OCI-LY7 (cell line): ENCODE measurements around the gene CAB39. TPM values are rescaled to one million over a fixed set of nuclear protein-coding genes. Genes with fewer than 3 reads are reported as not detected.

ENCODE experiments used
- BruUV-seq: library from RNA; stranded (reverse); fragments of 400-500 nt; replicated peaks from 2 replicates; lab custom pipeline; 2021; lab: Mats Ljungman, UMichigan
- CTCF ChIA-PET: fragments of 300-600 bp; sonication (Branson Sonifier 250); formaldehyde crosslinking; loops from one replicate; lab custom pipeline; 2022; ENCODE audit warnings: antibody characterized with exemption; ENCODE audit not compliant: unreplicated experiment; lab: Charles Lee
- POLR2A ChIA-PET: fragments of 300-600 bp; sonication (Branson Sonifier 250); formaldehyde crosslinking; loops from one replicate; lab custom pipeline; 2022; ENCODE audit warnings: antibody characterized with exemption; lab: Charles Lee
- DNase-seq: peaks from one replicate; pipeline ENCODE4 v3.0.0-alpha.2; 2015; ENCODE audit warnings: low spot score
- H2AFZ ChIP-seq: fragments of 200-600 bp; sonication (generic), shearing (Covaris generic); 2 replicates; pipeline ENCODE4 v1.6.1; 2014; ENCODE audit warnings: mild to moderate bottlenecking, antibody characterized with exemption, low read length, moderate library complexity
- H3K27ac ChIP-seq: fragments of 200-600 bp; sonication (generic); 2 replicates; pipeline ENCODE4 v1.5.1; 2014; ENCODE audit warnings: mixed run types, low read depth, mild to moderate bottlenecking, moderate library complexity, low read length, inconsistent platforms; ENCODE audit not compliant: poor library complexity, severe bottlenecking
- H3K36me3 ChIP-seq: fragments of 200-600 bp; sonication (generic); 2 replicates; pipeline ENCODE4 v1.6.1; 2014; ENCODE audit warnings: mild to moderate bottlenecking, antibody characterized with exemption, low read length, moderate library complexity, mixed read lengths; ENCODE audit not compliant: insufficient read depth
- H3K4me1 ChIP-seq: fragments of 200-600 bp; sonication (generic); 2 replicates; pipeline ENCODE4 v1.5.1; 2014; ENCODE audit warnings: mild to moderate bottlenecking, low read length; ENCODE audit not compliant: insufficient read depth, poor library complexity, severe bottlenecking
- H3K4me2 ChIP-seq: fragments of 200-600 bp; sonication (generic); 2 replicates; pipeline ENCODE4 v1.6.1; 2014; ENCODE audit warnings: mild to moderate bottlenecking, low read length
- H3K4me3 ChIP-seq: fragments of 200-600 bp; sonication (generic); 2 replicates; pipeline ENCODE4 v1.5.1; 2014; ENCODE audit warnings: mild to moderate bottlenecking, low read depth, low read length; ENCODE audit not compliant: poor library complexity, severe bottlenecking
- H3K79me2 ChIP-seq: fragments of 200-600 bp; sonication (generic); 2 replicates; pipeline ENCODE4 v1.6.1; 2016; ENCODE audit warnings: low read depth, mild to moderate bottlenecking, low read length, moderate library complexity, mixed read lengths; ENCODE audit not compliant: insufficient read depth
- H3K9me2 ChIP-seq: fragments of 200-600 bp; sonication (generic); 2 replicates; pipeline ENCODE4 v1.6.1; 2016; ENCODE audit warnings: mild to moderate bottlenecking, low read length, mixed read lengths; ENCODE audit not compliant: insufficient read depth
- H3K9me3 ChIP-seq: fragments of 200-600 bp; sonication (generic); 2 replicates; pipeline ENCODE4 v1.6.1; 2014; ENCODE audit warnings: mild to moderate bottlenecking, mixed run types, low read length, mixed read lengths
- H4K20me1 ChIP-seq: fragments of 200-600 bp; sonication (generic); 2 replicates; pipeline ENCODE4 v1.6.1; 2014; ENCODE audit warnings: mild to moderate bottlenecking, antibody characterized with exemption, low read length, moderate library complexity, mixed read lengths; ENCODE audit not compliant: insufficient read depth
- CTCF ChIP-seq: fragments of 200-600 bp; sonication (generic); conservative IDR thresholded peaks from 2 replicates; pipeline ENCODE4 v1.5.1; 2014; ENCODE audit warnings: mild to moderate bottlenecking, antibody characterized with exemption, low read length, moderate library complexity, mixed read lengths
- EZH2phosphoT487 ChIP-seq: fragments of 200-600 bp; sonication (generic); IDR thresholded peaks from 2 replicates; pipeline ENCODE4 v1.6.1; 2018; ENCODE audit warnings: low read depth, borderline replicate concordance, mild to moderate bottlenecking, mixed run types, antibody characterized with exemption, low read length, moderate library complexity, mixed read lengths
- intact Hi-C: fragments of 100-400 bp; cut with micrococcal nuclease; formaldehyde crosslinking; loops from one replicate; pipeline ENCODE4 v1.10.0; 2022; ENCODE audit not compliant: unreplicated experiment
- total RNA-seq, 2 experiments: library from RNA; depleted of rRNA in 1 of 2; stranded (reverse); fragments of >200 nt in 1 of 2; shearing (Covaris generic) in 1 of 2; gene quantifications; 2 replicates each; pipeline ENCODE4 v1.2.3, GENCODE V29; 2014 to 2022

CAB39 gene
- total RNA-seq, 2 experiments from 2014 or later = 39.3 to 53.4 TPM

- POLR2A ChIA-PET = interaction anchor here (0.9 kb wide), 2 partner anchors 12 to 20 kb away, joined by 3 to 6 read pairs; no protein-coding TSS in a partner anchor
- no peaks in the 10 kb centered on the region for H3K4me1 ChIP-seq
- no peak overlapping the region for H3K4me2 ChIP-seq
- H3K79me2 ChIP-seq = peaks cover 15% of the 10 kb centered on the region; the same call in 1 of the 2 replicates
- no peak for DNase-seq
- no peak overlapping the region for H3K4me3 ChIP-seq
- peaks cover 57% of the 10 kb centered on the region for H3K36me3 ChIP-seq
- CTCF ChIA-PET = no interaction called here
- H3K9me3 ChIP-seq = no peaks in the 10 kb centered on the region
- intact Hi-C loops = no loop called here
- no peak overlapping the region for H2AFZ ChIP-seq
- H3K27ac ChIP-seq = no peak overlapping the region
- H4K20me1 ChIP-seq = no peaks in the 10 kb centered on the region
- no TSS peak for BruUV-seq
- H3K9me2 ChIP-seq = no peaks in the 10 kb centered on the region
- TF ChIP-seq CTCF (no peak), EZH2phosphoT487 (no peak)
These were observed 49.1 kb downstream of the CAB39 start for GRCh38 chr2:230761704-230762103.

- Histone ChIP-seq H2AFZ (no peak overlapping the region), H3K4me3 (no peak overlapping the region), H4K20me1 (no peaks in the 10 kb centered on the region), H3K9me2 (no peaks in the 10 kb centered on the region), H3K79me2 (peaks cover 13% of the 10 kb centered on the region; the same call in 1 of the 2 replicates), H3K36me3 (peaks cover 64% of the 10 kb centered on the region), H3K9me3 (no peaks in the 10 kb centered on the region), H3K27ac (no peak overlapping the region), H3K4me2 (no peak overlapping the region), H3K4me1 (no peaks in the 10 kb centered on the region)
- BruUV-seq = no TSS peak
- ChIA-PET CTCF (no interaction called here), POLR2A (interaction anchor here (0.9 kb wide), 3 partner anchors 13 to 48 kb away, joined by 3 to 6 read pairs (median 3); no protein-coding TSS in a partner anchor)
- intact Hi-C loops = no loop called here
- TF ChIP-seq CTCF (peak; percentile 79), EZH2phosphoT487 (no peak)
- DNase-seq = peak; percentile 53
These were observed 49.8 kb downstream of the CAB39 start for GRCh38 chr2:230762317-230762896.

GRCh38 chr2:230764346-230764745 is 51.7 kb downstream of the CAB39 start:
- H3K9me2 ChIP-seq = no peaks in the 10 kb centered on the region
- peaks cover 83% of the 10 kb centered on the region for H3K36me3 ChIP-seq
- BruUV-seq = no TSS peak
- no peaks in the 10 kb centered on the region for H3K79me2 ChIP-seq
- H4K20me1 ChIP-seq = no peaks in the 10 kb centered on the region
- H3K4me1 ChIP-seq = no peaks in the 10 kb centered on the region
- no peak overlapping the region for H3K4me3 ChIP-seq
- TF ChIP-seq CTCF (no peak), EZH2phosphoT487 (no peak)
- H2AFZ ChIP-seq = no peak overlapping the region
- no peak for DNase-seq
- no peak overlapping the region for H3K27ac ChIP-seq
- ChIA-PET POLR2A (interaction anchor here (0.7 to 0.8 kb wide), 2 partner anchors 15 to 28 kb away, joined by 3 to 4 read pairs; no protein-coding TSS in a partner anchor), CTCF (no interaction called here)
- H3K9me3 ChIP-seq = no peaks in the 10 kb centered on the region
- intact Hi-C loops = no loop called here
- H3K4me2 ChIP-seq = no peak overlapping the region
